GM12878 (cell line): ENCODE results near the gene C16orf87. TPM values are rescaled to one million over a fixed set of nuclear protein-coding genes. Genes with fewer than 3 reads are reported as not detected.
A peak's percentile ranks its signal among the peaks of the same experiment; 100 is the strongest.

Source experiments
- ASH2L ChIP-seq: fragments of 300-600, 200-600 bp; sonication (generic); IDR thresholded peaks from 2 replicates; pipeline ENCODE4 v1.6.1; 2017; ENCODE audit warnings: low read depth, mild to moderate bottlenecking, borderline replicate concordance
- BACH1 ChIP-seq: fragments of 450-650 bp; IDR thresholded peaks from 2 replicates; pipeline ENCODE4 v1.6.1; 2017; ENCODE audit warnings: mild to moderate bottlenecking, borderline replicate concordance
- BCL11A ChIP-seq: IDR thresholded peaks from 2 replicates; pipeline ENCODE4 v1.6.1; 2011; ENCODE audit warnings: low read depth, low read length
- BMI1 ChIP-seq: fragments of 450-650 bp; IDR thresholded peaks from 2 replicates; pipeline ENCODE4 v1.6.1; 2016; ENCODE audit warnings: mild to moderate bottlenecking, moderate library complexity, borderline replicate concordance
- CHD2 ChIP-seq: IDR thresholded peaks from 2 replicates; pipeline ENCODE4 v1.6.1; 2011; ENCODE audit warnings: low read depth, low read length, improper control_type of control experiment, borderline replicate concordance
- ETV6 ChIP-seq, 2 experiments: fragments of 450-650 bp in 1 of 2; IDR thresholded peaks in 1 of 2; conservative IDR thresholded peaks in 1 of 2; 2 replicates each; pipeline ENCODE4 v1.6.1; 2014; ENCODE audit warnings: antibody characterized with exemption in 1 of 2, borderline replicate concordance in 1 of 2, low read depth in 1 of 2, mild to moderate bottlenecking in 1 of 2, moderate library complexity in 1 of 2
- KDM1A ChIP-seq: fragments of 200-600 bp; sonication (generic); IDR thresholded peaks from 2 replicates; pipeline ENCODE4 v1.6.1; 2016; ENCODE audit warnings: borderline replicate concordance
- MEF2A ChIP-seq: IDR thresholded peaks from 2 replicates; pipeline ENCODE4 v1.6.1; 2011; ENCODE audit warnings: low read depth, mild to moderate bottlenecking, low read length, moderate library complexity; ENCODE audit not compliant: insufficient read depth
- POU2F2 ChIP-seq: IDR thresholded peaks from 3 replicates; pipeline ENCODE4 v1.6.1; 2011; ENCODE audit warnings: low read depth, mild to moderate bottlenecking, low read length, borderline replicate concordance
- RBBP5 ChIP-seq: fragments of 200-600 bp; sonication (generic); conservative IDR thresholded peaks from 2 replicates; pipeline ENCODE4 v1.6.1; 2016
- RFX5 ChIP-seq: IDR thresholded peaks from 2 replicates; pipeline ENCODE4 v1.6.1; 2011; ENCODE audit warnings: low read depth, low read length, improper control_type of control experiment
- SREBF2 ChIP-seq: IDR thresholded peaks from 2 replicates; pipeline ENCODE4 v1.6.1; 2012; ENCODE audit warnings: mild to moderate bottlenecking, low read length
- ZNF592 ChIP-seq: fragments of 450-650 bp; IDR thresholded peaks from 2 replicates; pipeline ENCODE4 v1.6.1; 2017; ENCODE audit warnings: mild to moderate bottlenecking, moderate library complexity
- ZZZ3 ChIP-seq: IDR thresholded peaks from 2 replicates; pipeline ENCODE4 v1.6.1; 2011; ENCODE audit warnings: low read depth; ENCODE audit not compliant: control insufficient read depth, insufficient read length
- polyA plus RNA-seq, 11 experiments: library from polyadenylated mRNA; depleted of rRNA in 4 of 11; unstranded in 6 of 11; stranded (reverse) in 5 of 11; fragments of >200 nt; fragmentation: Nextera tagmentation in 4 of 11; fragmentation: Illumina TruSeq in 1 of 11; extraction: Ambion mirVana in 4 of 11; extraction: Trizol in 1 of 11; gene quantifications; 1 replicate in 1 of 11; 2 replicates in 10 of 11; pipeline versions ENCODE4 v1.2.1 to v1.2.3, GENCODE V29; 2011 to 2016; ENCODE audit warnings: inconsistent platforms in 2 of 11, missing spikeins in 2 of 11, low read depth in 1 of 11
- total RNA-seq, 4 experiments: library from RNA; depleted of rRNA in 3 of 4; stranded (reverse); fragments of >200 nt in 3 of 4; fragmentation: Illumina TruSeq in 1 of 4; extraction: Trizol in 1 of 4; gene quantifications; 2 replicates each; pipeline versions ENCODE4 v1.2.1 to v1.2.3, GENCODE V29; 2013 to 2021
- TF ChIP-seq, protein P1 (sequence below): IDR thresholded peaks from 2 replicates; pipeline ENCODE4 v1.6.1; 2012; ENCODE audit warnings: improper control_type of control experiment, low read depth, low read length; ENCODE audit not compliant: insufficient replicate concordance
- TF ChIP-seq, protein P2 (sequence below): fragments of 450-650 bp; IDR thresholded peaks from 2 replicates; pipeline ENCODE4 v1.6.1; 2014; ENCODE audit warnings: mild to moderate bottlenecking

C16orf87 gene
- total and polyA plus RNA-seq, 10 of the 15 experiments (the other 5 are each of a cell fraction or from before 2014, with no cell fraction given): 18.4 to 72.6 (median 31.0) TPM

GRCh38 chr16:46789499-46790414, 41.2 kb downstream of the C16orf87 start (continued):
- TF ChIP-seq, protein P1, sequence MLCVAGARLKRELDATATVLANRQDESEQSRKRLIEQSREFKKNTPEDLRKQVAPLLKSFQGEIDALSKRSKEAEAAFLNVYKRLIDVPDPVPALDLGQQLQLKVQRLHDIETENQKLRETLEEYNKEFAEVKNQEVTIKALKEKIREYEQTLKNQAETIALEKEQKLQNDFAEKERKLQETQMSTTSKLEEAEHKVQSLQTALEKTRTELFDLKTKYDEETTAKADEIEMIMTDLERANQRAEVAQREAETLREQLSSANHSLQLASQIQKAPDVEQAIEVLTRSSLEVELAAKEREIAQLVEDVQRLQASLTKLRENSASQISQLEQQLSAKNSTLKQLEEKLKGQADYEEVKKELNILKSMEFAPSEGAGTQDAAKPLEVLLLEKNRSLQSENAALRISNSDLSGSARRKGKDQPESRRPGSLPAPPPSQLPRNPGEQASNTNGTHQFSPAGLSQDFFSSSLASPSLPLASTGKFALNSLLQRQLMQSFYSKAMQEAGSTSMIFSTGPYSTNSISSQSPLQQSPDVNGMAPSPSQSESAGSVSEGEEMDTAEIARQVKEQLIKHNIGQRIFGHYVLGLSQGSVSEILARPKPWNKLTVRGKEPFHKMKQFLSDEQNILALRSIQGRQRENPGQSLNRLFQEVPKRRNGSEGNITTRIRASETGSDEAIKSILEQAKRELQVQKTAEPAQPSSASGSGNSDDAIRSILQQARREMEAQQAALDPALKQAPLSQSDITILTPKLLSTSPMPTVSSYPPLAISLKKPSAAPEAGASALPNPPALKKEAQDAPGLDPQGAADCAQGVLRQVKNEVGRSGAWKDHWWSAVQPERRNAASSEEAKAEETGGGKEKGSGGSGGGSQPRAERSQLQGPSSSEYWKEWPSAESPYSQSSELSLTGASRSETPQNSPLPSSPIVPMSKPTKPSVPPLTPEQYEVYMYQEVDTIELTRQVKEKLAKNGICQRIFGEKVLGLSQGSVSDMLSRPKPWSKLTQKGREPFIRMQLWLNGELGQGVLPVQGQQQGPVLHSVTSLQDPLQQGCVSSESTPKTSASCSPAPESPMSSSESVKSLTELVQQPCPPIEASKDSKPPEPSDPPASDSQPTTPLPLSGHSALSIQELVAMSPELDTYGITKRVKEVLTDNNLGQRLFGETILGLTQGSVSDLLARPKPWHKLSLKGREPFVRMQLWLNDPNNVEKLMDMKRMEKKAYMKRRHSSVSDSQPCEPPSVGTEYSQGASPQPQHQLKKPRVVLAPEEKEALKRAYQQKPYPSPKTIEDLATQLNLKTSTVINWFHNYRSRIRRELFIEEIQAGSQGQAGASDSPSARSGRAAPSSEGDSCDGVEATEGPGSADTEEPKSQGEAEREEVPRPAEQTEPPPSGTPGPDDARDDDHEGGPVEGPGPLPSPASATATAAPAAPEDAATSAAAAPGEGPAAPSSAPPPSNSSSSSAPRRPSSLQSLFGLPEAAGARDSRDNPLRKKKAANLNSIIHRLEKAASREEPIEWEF: no peak
- TF ChIP-seq CHD2 (peak; percentile 83), POU2F2 (peak; percentile 67; the same call in 2 of the 3 replicates), SREBF2 (no peak), BMI1 (no peak), BCL11A (no peak), MEF2A (no peak), KDM1A (no peak), RFX5 (no peak), RBBP5 (no peak), ASH2L (no peak; the same call in 1 of the 2 replicates), ZNF592 (no peak), ZZZ3 (no peak), BACH1 (peak; percentile 80), ETV6 (conservative IDR thresholded peaks at IDR 0.05 in 1 of 2, IDR thresholded peaks at IDR 0.05 in 1 of 2; ENCODE audit: borderline replicate concordance in 1 of 2, low read depth in 1 of 2) (no peak)
- TF ChIP-seq, protein P2, sequence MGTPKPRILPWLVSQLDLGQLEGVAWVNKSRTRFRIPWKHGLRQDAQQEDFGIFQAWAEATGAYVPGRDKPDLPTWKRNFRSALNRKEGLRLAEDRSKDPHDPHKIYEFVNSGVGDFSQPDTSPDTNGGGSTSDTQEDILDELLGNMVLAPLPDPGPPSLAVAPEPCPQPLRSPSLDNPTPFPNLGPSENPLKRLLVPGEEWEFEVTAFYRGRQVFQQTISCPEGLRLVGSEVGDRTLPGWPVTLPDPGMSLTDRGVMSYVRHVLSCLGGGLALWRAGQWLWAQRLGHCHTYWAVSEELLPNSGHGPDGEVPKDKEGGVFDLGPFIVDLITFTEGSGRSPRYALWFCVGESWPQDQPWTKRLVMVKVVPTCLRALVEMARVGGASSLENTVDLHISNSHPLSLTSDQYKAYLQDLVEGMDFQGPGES: no peak
